Large intestine (tissue), 3 donors: ENCODE data around the gene CRAT. TPM values are rescaled to one million over a fixed set of nuclear protein-coding genes. Genes with fewer than 3 reads are reported as not detected.
"Not testable (repeated sequence)": the region's sequence is repeated elsewhere in the genome, so short reads cannot be mapped to it uniquely, and the experiment has no call there.

Source experiments
- DNase-seq, 2 donors: peaks; one replicate each; pipeline versions ENCODE4 v3.0.0 to v3.0.0-alpha.2; 2013
- H3K27ac ChIP-seq: one replicate; pipeline ENCODE4 v1.5.1; 2013; ENCODE audit warnings: low read length
- H3K27me3 ChIP-seq: 2 replicates; pipeline ENCODE4 v1.6.1; 2013; ENCODE audit warnings: low read length; ENCODE audit not compliant: control insufficient read depth, insufficient read depth
- H3K36me3 ChIP-seq: 2 replicates; pipeline ENCODE4 v1.6.1; 2013; ENCODE audit warnings: low read length; ENCODE audit not compliant: control insufficient read depth, insufficient read depth
- H3K4me1 ChIP-seq: one replicate; pipeline ENCODE4 v1.6.1; 2013; ENCODE audit warnings: low read length; ENCODE audit not compliant: control insufficient read depth, insufficient read depth
- H3K4me3 ChIP-seq: one replicate; pipeline ENCODE4 v1.5.1; 2013; ENCODE audit warnings: low read length
- H3K9me3 ChIP-seq: one replicate; pipeline ENCODE4 v1.6.1; 2013; ENCODE audit warnings: mild to moderate bottlenecking, low read depth, low read length, moderate library complexity; ENCODE audit not compliant: control insufficient read depth
- WGBS: methylation state at CpG from one replicate; pipeline ENCODE4 v1.1.5; 2013; ENCODE audit warnings: low lambda C conversion rate; ENCODE audit not compliant: insufficient coverage; 5-methylcytosine and 5-hydroxymethylcytosine counted together
- polyA plus RNA-seq: library from polyadenylated mRNA; unstranded; fragments of 120-200 nt; gene quantifications from one replicate; pipeline ENCODE4 v1.2.1, GENCODE V29; 2013

CRAT gene
- polyA plus RNA-seq, 1 donor: 84.3 TPM

- Histone ChIP-seq H3K27ac (peak overlapping the region; percentile 97), H3K4me1 (peaks cover 56% of the 10 kb centered on the region), H3K36me3 (peaks cover 46% of the 10 kb centered on the region), H3K27me3 (no peaks in the 10 kb centered on the region), H3K9me3 (no peaks in the 10 kb centered on the region), H3K4me3 (no peak overlapping the region)
- DNase-seq: peak; percentile 72 to 82
- no CpG with 5 or more reads among the region's 21 CpGs for WGBS
These were observed 28.1 kb upstream of the CRAT start for GRCh38 chr9:129138476-129139232.

GRCh38 chr9:129138144-129138462 is 27.5 kb upstream of the CRAT start:
- Histone ChIP-seq H3K9me3 (no peaks in the 10 kb centered on the region), H3K36me3 (peaks cover 45% of the 10 kb centered on the region), H3K4me3 (no peak overlapping the region), H3K27me3 (no peaks in the 10 kb centered on the region), H3K27ac (peak overlapping the region; percentile 97), H3K4me1 (peaks cover 54% of the 10 kb centered on the region)
- no peak for DNase-seq
- WGBS: no CpG with 5 or more reads among the region's 9 CpGs

GRCh38 chr9:129137292-129138143 is 26.9 kb upstream of the CRAT start:
- WGBS: no CpG with 5 or more reads among the region's 19 CpGs

GRCh38 chr9:129136446-129137035 is 25.9 kb upstream of the CRAT start:
- no CpG with 5 or more reads among the region's 16 CpGs for WGBS
- H3K36me3 ChIP-seq: peaks cover 45% of the 10 kb centered on the region
- no peak overlapping the region for H3K27ac ChIP-seq
- H3K27me3 ChIP-seq: no peaks in the 10 kb centered on the region
- peaks cover 42% of the 10 kb centered on the region for H3K4me1 ChIP-seq
- H3K4me3 ChIP-seq: no peak overlapping the region
- H3K9me3 ChIP-seq: no peaks in the 10 kb centered on the region
- no peak for DNase-seq

More at GRCh38 chr9:129137292-129138143, 26.9 kb upstream of the CRAT start:
- Histone ChIP-seq H3K27ac (peak overlapping the region; percentile 97), H3K9me3 (no peaks in the 10 kb centered on the region), H3K4me1 (peaks cover 51% of the 10 kb centered on the region), H3K4me3 (no peak overlapping the region), H3K36me3 (peaks cover 45% of the 10 kb centered on the region), H3K27me3 (no peaks in the 10 kb centered on the region)
- no peak for DNase-seq

- Histone ChIP-seq H3K27me3 (no peaks in the 10 kb centered on the region), H3K36me3 (peaks cover 45% of the 10 kb centered on the region), H3K9me3 (no peaks in the 10 kb centered on the region), H3K4me1 (peaks cover 32% of the 10 kb centered on the region), H3K4me3 (no peak overlapping the region), H3K27ac (no peak overlapping the region)
- WGBS: no CpG with 5 or more reads among the region's 6 CpGs
- DNase-seq: no peak
These were observed 24.9 kb upstream of the CRAT start for GRCh38 chr9:129135476-129135875.

- no peaks in the 10 kb centered on the region for H3K27me3 ChIP-seq
- H3K36me3 ChIP-seq: peaks cover 52% of the 10 kb centered on the region
- WGBS: no CpG with 5 or more reads among the region's 4 CpGs
- peak overlapping the region; percentile 51 for H3K27ac ChIP-seq
- peaks cover 10% of the 10 kb centered on the region for H3K4me1 ChIP-seq
- H3K9me3 ChIP-seq: no peaks in the 10 kb centered on the region
- H3K4me3 ChIP-seq: no peak overlapping the region
- peak in 1 of 2 donors; percentile 51 for DNase-seq
These were observed 22.5 kb upstream of the CRAT start for GRCh38 chr9:129133082-129133481.

DNA sequence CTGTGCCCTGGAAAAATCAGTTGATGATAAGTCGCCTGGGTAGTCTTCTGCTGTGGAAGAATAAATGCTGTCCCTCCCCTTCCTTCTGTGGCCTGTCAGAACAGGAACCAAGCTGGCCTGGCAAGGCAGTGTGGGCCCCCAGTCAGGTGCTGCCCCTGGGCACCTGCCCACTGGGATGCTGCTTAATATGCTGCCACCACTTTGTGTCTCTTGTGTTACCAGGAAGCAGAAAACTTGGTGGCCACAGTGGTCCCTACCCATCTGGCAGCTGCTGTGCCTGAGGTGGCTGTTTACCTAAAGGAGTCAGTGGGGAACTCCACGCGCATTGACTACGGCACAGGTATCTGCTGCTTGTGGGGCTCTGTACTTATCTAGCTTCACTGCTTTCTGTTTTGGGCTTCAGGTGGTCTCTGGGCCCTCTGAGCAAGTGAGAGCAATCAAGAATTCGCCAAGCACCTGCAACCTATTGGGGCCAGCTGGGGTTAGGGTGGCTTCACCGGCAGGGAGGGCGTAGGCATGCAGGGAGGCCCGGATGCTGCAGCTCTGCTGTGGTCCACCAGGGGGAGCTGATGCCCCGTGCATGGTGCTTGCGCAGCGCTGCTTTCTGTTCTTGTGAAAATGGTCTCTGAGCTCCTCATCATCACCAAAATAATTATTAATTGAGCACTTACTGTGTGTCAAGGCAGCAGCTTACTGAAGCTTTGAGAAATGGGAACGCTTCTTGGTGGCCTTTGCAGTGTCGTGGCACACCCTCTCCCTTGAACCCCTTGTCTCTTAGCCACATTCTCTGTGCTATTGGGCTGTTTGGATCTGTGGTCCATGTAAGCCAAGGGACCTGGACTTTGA is 20.9 kb upstream of the CRAT start:
- Histone ChIP-seq H3K36me3 (peaks cover 49% of the 10 kb centered on the region), H3K27me3 (no peaks in the 10 kb centered on the region), H3K4me3 (no peak overlapping the region), H3K9me3 (no peaks in the 10 kb centered on the region), H3K27ac (no peak overlapping the region), H3K4me1 (peaks cover 7% of the 10 kb centered on the region)
- peak; percentile 68 to 69 for DNase-seq
- WGBS: no CpG with 5 or more reads among the region's 13 CpGs

DNA sequence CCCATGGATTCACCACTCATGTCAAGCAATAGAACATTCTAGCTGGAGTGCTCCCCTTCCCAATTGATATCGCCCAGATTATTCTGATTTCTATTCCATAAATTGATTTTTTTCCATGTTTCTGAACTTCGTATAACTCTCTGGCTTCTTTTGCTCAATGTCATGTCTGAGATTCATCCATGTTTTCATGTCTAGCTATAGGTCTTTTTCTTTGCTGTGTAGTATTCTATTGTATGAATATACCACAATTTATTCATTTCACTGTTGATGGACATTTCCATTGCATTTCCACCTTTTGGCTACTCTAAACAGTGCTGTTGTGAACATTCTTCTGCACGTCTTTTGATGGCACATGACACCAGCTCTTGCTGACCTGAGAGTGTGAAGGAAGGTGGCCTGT is 20.2 kb upstream of the CRAT start:
- Histone ChIP-seq H3K27me3 (no peaks in the 10 kb centered on the region), H3K9me3 (no peaks in the 10 kb centered on the region), H3K36me3 (peaks cover 46% of the 10 kb centered on the region), H3K4me3 (no peak overlapping the region), H3K4me1 (peaks cover 7% of the 10 kb centered on the region), H3K27ac (no peak overlapping the region)
- DNase-seq: no peak
- WGBS: 94% methylated on average over 2 of the region's 3 CpGs

GRCh38 chr9:129130271-129130670 is 19.7 kb upstream of the CRAT start:
- not testable (repeated sequence) for H3K4me3 ChIP-seq, DNase-seq, H3K27me3 ChIP-seq, H3K27ac ChIP-seq, H3K9me3 ChIP-seq, H3K4me1 ChIP-seq
- no CpG with 5 or more reads among the region's 7 CpGs for WGBS
- H3K36me3 ChIP-seq: peaks cover 44% of the 10 kb centered on the region

GRCh38 chr9:129128689-129129088 is 18.1 kb upstream of the CRAT start:
- Histone ChIP-seq H3K36me3 (peaks cover 48% of the 10 kb centered on the region), H3K9me3 (no peaks in the 10 kb centered on the region), H3K27ac (no peak overlapping the region), H3K4me3 (no peak overlapping the region), H3K27me3 (no peaks in the 10 kb centered on the region), H3K4me1 (peaks cover 7% of the 10 kb centered on the region)
- DNase-seq: no peak
- no CpG with 5 or more reads among the region's 5 CpGs for WGBS
